GM19395 (cell line): ENCODE measurements around the gene HBP1.
A peak's percentile ranks its signal among the peaks of the same experiment; 100 is the strongest.

Experiments
- ATAC-seq: cut with Tn5 transposase; IDR thresholded peaks from one replicate; pipeline ENCODE4 v1.9.1; 2021; ENCODE audit warnings: mild to moderate bottlenecking, moderate library complexity; ENCODE audit not compliant: unreplicated experiment

The HBP1 gene

GRCh38 chr7:107180378-107180777 is 11.6 kb downstream of the HBP1 start:
- ATAC-seq, result no peak

- no peak for ATAC-seq
These were observed 12.4 kb downstream of the HBP1 start for GRCh38 chr7:107181172-107181571.

GRCh38 chr7:107185716-107186115 is 16.9 kb downstream of the HBP1 start:
- no peak for ATAC-seq

- no peak for ATAC-seq
These were observed 17.4 kb downstream of the HBP1 start for GRCh38 chr7:107186240-107186639.

- no peak for ATAC-seq
These were observed 19.0 kb downstream of the HBP1 start for GRCh38 chr7:107187774-107188173.

- no peak for ATAC-seq
These were observed 21.3 kb downstream of the HBP1 start for GRCh38 chr7:107190090-107190489.

GRCh38 chr7:107194052-107194451 is 25.2 kb downstream of the HBP1 start:
- ATAC-seq, result no peak

- no peak for ATAC-seq
These were observed 28.2 kb downstream of the HBP1 start for GRCh38 chr7:107196834-107197610.

GRCh38 chr7:107201795-107202450 is 33.1 kb downstream of the HBP1 start:
- peak; percentile 61 for ATAC-seq

GRCh38 chr7:107203607-107204006 is 34.8 kb downstream of the HBP1 start:
- ATAC-seq, result no peak

GRCh38 chr7:107206136-107206535 is 37.3 kb downstream of the HBP1 start:
- no peak for ATAC-seq

- no peak for ATAC-seq
These were observed 37.9 kb downstream of the HBP1 start for GRCh38 chr7:107206706-107207105.

- ATAC-seq, result no peak
These were observed 38.7 kb downstream of the HBP1 start for GRCh38 chr7:107207459-107207858.

- no peak for ATAC-seq
These were observed 39.3 kb downstream of the HBP1 start for GRCh38 chr7:107208024-107208521.

- no peak for ATAC-seq
These were observed 39.8 kb downstream of the HBP1 start for GRCh38 chr7:107208563-107208962.

- ATAC-seq, result no peak
These were observed 40.8 kb downstream of the HBP1 start for GRCh38 chr7:107209565-107209964.

GRCh38 chr7:107210400-107210799 is 41.6 kb downstream of the HBP1 start:
- ATAC-seq, result no peak

- ATAC-seq, result no peak
These were observed 43.9 kb downstream of the HBP1 start for GRCh38 chr7:107212725-107213124.

- ATAC-seq, result no peak
These were observed 44.5 kb downstream of the HBP1 start for GRCh38 chr7:107213193-107213788.

- no peak for ATAC-seq
These were observed 45.1 kb downstream of the HBP1 start for GRCh38 chr7:107213945-107214344.

- no peak for ATAC-seq
These were observed 50.9 kb downstream of the HBP1 start for GRCh38 chr7:107219563-107220244.
